ENCODE measurements around the gene CFAP299.

DNA sequence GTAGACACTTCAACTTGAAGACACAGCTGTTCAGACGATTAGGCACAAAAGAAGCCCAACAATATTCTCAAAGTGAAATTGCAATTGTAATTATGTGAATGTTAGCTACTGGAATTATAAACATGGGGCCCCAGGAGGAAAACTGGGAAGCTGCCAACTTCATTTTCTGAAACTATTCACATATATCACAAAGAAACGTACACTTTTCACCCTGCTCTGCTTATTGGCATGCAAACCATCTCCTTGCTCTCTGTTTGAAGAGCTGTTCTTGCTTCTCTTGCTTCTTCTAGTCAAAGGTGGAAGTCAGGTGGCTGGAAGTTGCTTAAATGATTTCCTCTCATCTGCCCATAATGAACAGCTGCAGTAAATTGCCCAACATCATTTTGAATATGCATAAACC lies 320.1 kb downstream of the CFAP299 start:
- TF ChIP-seq, protein P1, sequence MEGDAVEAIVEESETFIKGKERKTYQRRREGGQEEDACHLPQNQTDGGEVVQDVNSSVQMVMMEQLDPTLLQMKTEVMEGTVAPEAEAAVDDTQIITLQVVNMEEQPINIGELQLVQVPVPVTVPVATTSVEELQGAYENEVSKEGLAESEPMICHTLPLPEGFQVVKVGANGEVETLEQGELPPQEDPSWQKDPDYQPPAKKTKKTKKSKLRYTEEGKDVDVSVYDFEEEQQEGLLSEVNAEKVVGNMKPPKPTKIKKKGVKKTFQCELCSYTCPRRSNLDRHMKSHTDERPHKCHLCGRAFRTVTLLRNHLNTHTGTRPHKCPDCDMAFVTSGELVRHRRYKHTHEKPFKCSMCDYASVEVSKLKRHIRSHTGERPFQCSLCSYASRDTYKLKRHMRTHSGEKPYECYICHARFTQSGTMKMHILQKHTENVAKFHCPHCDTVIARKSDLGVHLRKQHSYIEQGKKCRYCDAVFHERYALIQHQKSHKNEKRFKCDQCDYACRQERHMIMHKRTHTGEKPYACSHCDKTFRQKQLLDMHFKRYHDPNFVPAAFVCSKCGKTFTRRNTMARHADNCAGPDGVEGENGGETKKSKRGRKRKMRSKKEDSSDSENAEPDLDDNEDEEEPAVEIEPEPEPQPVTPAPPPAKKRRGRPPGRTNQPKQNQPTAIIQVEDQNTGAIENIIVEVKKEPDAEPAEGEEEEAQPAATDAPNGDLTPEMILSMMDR (IDR thresholded peaks at IDR 0.05; ENCODE audit: low read depth, low read length): no peak
- TF ChIP-seq EZH2phosphoT487 (IDR thresholded peaks at IDR 0.05; ENCODE audit: low read depth): no peak

Data from OCI-LY3 (cell line).